Gastroesophageal sphincter (tissue), 4 donors: ENCODE measurements around the gene POMP. TPM values are rescaled to one million over a fixed set of nuclear protein-coding genes. Genes with fewer than 3 reads are reported as not detected.

Source experiments
- ATAC-seq: fragments of 150-250 bp; one replicate; pipeline ENCODE4 v1.9.1; 2016; ENCODE audit warnings: mild to moderate bottlenecking, moderate library complexity
- H3K27ac ChIP-seq, 4 donors: fragments of 200-600 bp; sonication (generic) in 3 of 4; 1 replicate in 3 of 4; 2 replicates in 1 of 4; pipeline ENCODE4 v1.5.1; 2016 to 2019
- H3K27me3 ChIP-seq: fragments of 200-600 bp; sonication (generic); one replicate; pipeline ENCODE4 v1.5.1; 2019
- H3K36me3 ChIP-seq, 2 donors: fragments of 200-600 bp; sonication (generic); one replicate each; pipeline ENCODE4 v1.5.1; 2019; ENCODE audit warnings: control low read depth in 1 of 2
- H3K4me1 ChIP-seq, 3 donors: fragments of 200-600 bp; sonication (generic); 1 replicate in 2 of 3; 2 replicates in 1 of 3; pipeline ENCODE4 v1.5.1; 2016 to 2019; ENCODE audit warnings: control low read depth in 2 of 3
- H3K4me3 ChIP-seq, 2 donors: fragments of 200-600 bp; sonication (generic); one replicate each; pipeline ENCODE4 v1.5.1; 2019; ENCODE audit warnings: mild to moderate bottlenecking in 1 of 2, moderate library complexity in 1 of 2
- H3K9me3 ChIP-seq, 3 donors: fragments of 200-600 bp; sonication (generic); one replicate each; pipeline ENCODE4 v1.5.1; 2017 to 2019; ENCODE audit warnings: control low read depth in 2 of 3
- CTCF ChIP-seq, 4 experiments: fragments of 200-600 bp in 2 of 4; fragments of 450-650 bp in 2 of 4; sonication (generic) in 1 of 4; IDR thresholded peaks; one replicate each; pipeline ENCODE4 v1.5.1; 2017 to 2019; ENCODE audit warnings: antibody characterized with exemption in 4 of 4, mild to moderate bottlenecking in 2 of 4, moderate library complexity in 2 of 4
- EP300 ChIP-seq: sonication (generic); formaldehyde crosslinking; IDR thresholded peaks from one replicate; pipeline ENCODE4 v1.6.1; 2017; ENCODE audit warnings: antibody characterized with exemption, mild to moderate bottlenecking
- POLR2A ChIP-seq, 2 donors: fragments of 450-650 bp; IDR thresholded peaks; one replicate each; pipeline ENCODE4 v1.6.1; 2017; ENCODE audit warnings: antibody characterized with exemption in 2 of 2, mild to moderate bottlenecking in 2 of 2, moderate library complexity in 1 of 2
- POLR2AphosphoS5 ChIP-seq: sonication (generic); formaldehyde crosslinking; IDR thresholded peaks from one replicate; pipeline ENCODE4 v1.6.1; 2017; ENCODE audit warnings: antibody characterized with exemption
- WGBS, 2 donors: methylation state at CpG; one replicate each; pipeline ENCODE4 v1.1.5; 2018; ENCODE audit warnings: low coverage in 1 of 2; 5-methylcytosine and 5-hydroxymethylcytosine counted together
- total RNA-seq, 4 donors: library from RNA; depleted of rRNA; stranded (reverse); fragments of >200 nt; gene quantifications; one replicate each; pipeline ENCODE4 v1.1.0, GENCODE V29; 2016

POMP gene
- total RNA-seq, 4 donors from 2014 or later, result 47.6 to 71.6 (median 60.1) TPM

- Histone ChIP-seq H3K36me3 (no peaks in the 10 kb centered on the region), H3K4me1 (no peaks in the 10 kb centered on the region), H3K9me3 (no peaks in the 10 kb centered on the region), H3K27ac (no peak overlapping the region), H3K27me3 (no peaks in the 10 kb centered on the region), H3K4me3 (no peak overlapping the region)
- TF ChIP-seq POLR2A (IDR thresholded peaks at IDR 0.05), result no peak
- TF ChIP-seq CTCF (IDR thresholded peaks at IDR 0.05), result no peak
- no peak for TF ChIP-seq POLR2AphosphoS5
- TF ChIP-seq EP300, result no peak
- WGBS, 2 donors, result 53 to 67% methylated on average over 3 to 5 of the region's 7 CpGs
- no peak for ATAC-seq
These were observed 47.2 kb upstream of the POMP start for GRCh38 chr13:28611654-28612131.

GRCh38 chr13:28613562-28613961 lies 45.4 kb upstream of the POMP start:
- no peaks in the 10 kb centered on the region for H3K9me3 ChIP-seq
- 42 to 52% methylated on average over 3 to 4 of the region's 4 CpGs for WGBS, 2 donors
- H3K27ac ChIP-seq, result no peak overlapping the region
- no peaks in the 10 kb centered on the region for H3K4me1 ChIP-seq
- H3K4me3 ChIP-seq, result no peak overlapping the region
- TF ChIP-seq CTCF (IDR thresholded peaks at IDR 0.05), result no peak
- TF ChIP-seq EP300, result no peak
- TF ChIP-seq POLR2AphosphoS5, result no peak
- TF ChIP-seq POLR2A (IDR thresholded peaks at IDR 0.05), result no peak
- H3K36me3 ChIP-seq, result no peaks in the 10 kb centered on the region
- ATAC-seq, result no peak
- H3K27me3 ChIP-seq, result no peaks in the 10 kb centered on the region

- Histone ChIP-seq H3K36me3 (no peaks in the 10 kb centered on the region), H3K27ac (no peak overlapping the region), H3K9me3 (no peaks in the 10 kb centered on the region), H3K4me3 (no peak overlapping the region), H3K4me1 (no peaks in the 10 kb centered on the region), H3K27me3 (no peaks in the 10 kb centered on the region)
- no peak for TF ChIP-seq CTCF (IDR thresholded peaks at IDR 0.05)
- no peak for TF ChIP-seq POLR2AphosphoS5
- no peak for TF ChIP-seq POLR2A (IDR thresholded peaks at IDR 0.05)
- TF ChIP-seq EP300, result no peak
- no peak for ATAC-seq
- 89 to 90% methylated on average over 2 of the region's 2 CpGs for WGBS, 2 donors
These were observed 42.9 kb upstream of the POMP start for GRCh38 chr13:28615916-28616446.

- TF ChIP-seq EP300, result no peak
- no peak for TF ChIP-seq POLR2AphosphoS5
- no peak for TF ChIP-seq POLR2A (IDR thresholded peaks at IDR 0.05)
- no peak for TF ChIP-seq CTCF (IDR thresholded peaks at IDR 0.05)
- Histone ChIP-seq H3K27me3 (peaks cover 8% of the 10 kb centered on the region), H3K4me1 (no peaks in the 10 kb centered on the region), H3K9me3 (no peaks in the 10 kb centered on the region), H3K27ac (no peak overlapping the region), H3K4me3 (no peak overlapping the region), H3K36me3 (no peaks in the 10 kb centered on the region)
- no peak for ATAC-seq
- WGBS, 2 donors, result 61 to 82% methylated on average over 17 to 19 of the region's 31 CpGs
These were observed 40.5 kb upstream of the POMP start for GRCh38 chr13:28618230-28618994.
